GM21423 (cell line): ENCODE results near the gene BMF.
"Not testable (repeated sequence)": the region's sequence is repeated elsewhere in the genome, so short reads cannot be mapped to it uniquely, and the experiment has no call there.

Experiments
- ATAC-seq: cut with Tn5 transposase; IDR thresholded peaks from one replicate; pipeline ENCODE4 v1.9.1; 2021; ENCODE audit warnings: mild to moderate bottlenecking, moderate library complexity; ENCODE audit not compliant: unreplicated experiment

BMF gene

DNA sequence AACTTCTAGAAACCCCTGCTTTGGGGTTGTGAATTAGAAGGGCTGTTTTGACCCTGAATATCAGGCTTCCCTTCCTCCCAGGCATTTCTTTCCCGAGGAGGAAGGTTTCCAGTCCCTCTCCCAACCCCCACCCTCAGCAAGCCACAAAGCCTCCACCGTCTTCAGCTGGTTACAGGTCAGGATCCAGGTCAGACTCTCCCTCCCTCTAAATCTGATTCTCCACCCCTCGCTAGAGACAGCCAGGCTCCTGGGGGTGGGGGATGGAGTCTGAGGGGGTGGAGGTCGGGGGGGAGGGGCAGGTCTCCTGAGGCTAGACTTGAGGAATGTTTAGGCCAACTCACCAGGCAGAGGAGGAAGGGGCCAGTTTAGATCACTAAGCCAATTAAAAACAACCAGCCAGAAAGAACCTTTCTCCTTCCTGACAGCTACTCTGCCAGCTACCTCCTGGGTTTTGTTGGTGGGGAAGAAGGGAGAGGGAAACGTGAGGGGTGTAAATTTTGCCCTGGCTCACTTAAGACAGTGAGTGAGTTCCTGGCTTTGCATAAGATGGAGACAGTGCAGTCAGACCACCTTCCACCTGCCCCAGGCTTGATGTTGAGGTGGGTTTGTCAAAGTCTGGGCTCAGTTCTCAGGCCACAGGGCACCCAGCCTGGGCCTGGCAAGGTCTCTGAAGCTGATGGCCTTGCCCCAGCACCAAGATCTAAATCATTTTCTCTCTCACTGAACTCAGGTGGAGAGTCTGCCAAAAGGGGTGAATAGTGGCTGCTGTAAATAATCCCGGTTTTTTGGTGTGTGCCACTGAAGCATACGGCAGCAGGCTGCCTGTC is 19.5 kb downstream of the BMF start:
- ATAC-seq: no peak

DNA sequence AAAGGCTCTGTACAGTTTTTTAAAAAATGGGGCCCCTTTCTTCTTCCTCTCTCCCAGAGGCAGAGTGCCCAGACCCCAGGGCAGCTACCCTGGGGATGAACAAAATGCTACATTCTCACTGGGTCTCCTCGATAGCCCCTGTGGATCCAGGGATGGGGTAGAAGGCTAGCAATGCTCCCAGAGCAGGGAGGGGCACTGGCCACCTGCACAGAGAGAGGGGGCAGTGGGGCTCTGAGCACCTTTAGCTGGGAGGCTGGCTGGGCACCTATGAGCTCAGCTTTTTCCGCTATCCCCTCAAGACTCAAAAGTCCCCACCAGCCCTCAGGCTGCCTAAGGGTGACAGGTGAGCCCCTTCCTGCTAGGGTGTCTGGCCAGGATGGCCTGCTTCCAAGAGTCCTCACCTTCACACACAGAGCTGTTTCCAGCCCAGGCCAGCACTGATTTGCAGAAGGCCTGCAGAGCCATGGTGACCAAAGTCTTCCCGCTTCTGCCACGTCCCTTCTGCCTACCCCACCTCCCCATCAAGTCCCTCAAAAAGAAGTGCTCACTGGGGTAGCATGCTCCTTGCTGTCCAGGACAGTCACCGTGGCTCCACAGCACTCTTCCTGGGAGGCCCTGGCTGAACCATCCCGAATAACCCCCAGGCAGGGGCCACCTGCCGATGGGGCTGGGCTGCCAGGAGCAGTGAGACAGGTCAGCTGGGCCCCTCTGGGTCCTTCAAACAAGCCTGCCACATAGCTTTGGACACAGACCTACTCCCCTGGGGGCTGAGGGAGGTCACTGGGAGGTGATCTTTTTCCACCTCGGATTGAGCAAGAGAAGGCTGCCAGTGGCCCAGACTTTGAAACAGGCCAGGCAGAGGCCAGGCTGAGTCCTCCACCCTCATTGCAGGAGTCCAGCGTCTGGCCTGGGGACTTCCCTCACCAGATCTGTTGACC is 20.4 kb downstream of the BMF start:
- no peak for ATAC-seq

DNA sequence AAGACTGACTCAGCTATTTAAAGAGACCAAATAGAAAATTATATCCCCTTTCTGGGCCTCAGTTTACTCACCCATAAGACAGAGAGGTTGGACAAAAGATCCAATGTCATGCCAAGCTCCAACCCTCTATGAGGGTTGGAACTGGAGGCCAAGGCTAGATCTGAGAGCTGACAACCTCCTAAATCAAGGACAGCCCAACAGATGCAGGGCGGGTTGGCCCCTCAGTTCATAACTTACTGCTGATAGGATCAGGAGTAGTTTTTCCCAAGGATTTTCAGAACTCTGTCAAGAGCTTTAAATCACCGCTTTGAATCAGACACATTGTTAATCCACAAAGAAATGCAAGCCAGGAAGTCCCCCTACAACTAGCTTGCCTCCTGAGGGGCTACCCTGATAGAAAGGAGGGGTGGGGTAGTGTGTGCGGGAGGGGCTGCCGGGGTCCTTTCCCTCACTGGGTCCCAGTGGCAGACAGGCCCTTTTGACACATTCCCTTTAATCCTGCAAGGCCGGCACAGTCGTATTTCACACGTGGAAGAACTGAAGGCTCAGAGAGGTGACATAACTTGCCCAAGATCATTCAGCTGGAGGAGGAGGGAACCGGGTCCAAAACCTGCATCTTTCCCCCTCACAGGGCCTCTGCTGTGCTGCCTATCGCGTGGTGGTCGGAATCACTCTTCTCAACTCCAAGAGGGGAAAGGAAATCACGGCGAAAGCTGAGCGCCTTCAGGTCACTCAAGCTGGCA is 21.4 kb downstream of the BMF start:
- ATAC-seq: no peak

DNA sequence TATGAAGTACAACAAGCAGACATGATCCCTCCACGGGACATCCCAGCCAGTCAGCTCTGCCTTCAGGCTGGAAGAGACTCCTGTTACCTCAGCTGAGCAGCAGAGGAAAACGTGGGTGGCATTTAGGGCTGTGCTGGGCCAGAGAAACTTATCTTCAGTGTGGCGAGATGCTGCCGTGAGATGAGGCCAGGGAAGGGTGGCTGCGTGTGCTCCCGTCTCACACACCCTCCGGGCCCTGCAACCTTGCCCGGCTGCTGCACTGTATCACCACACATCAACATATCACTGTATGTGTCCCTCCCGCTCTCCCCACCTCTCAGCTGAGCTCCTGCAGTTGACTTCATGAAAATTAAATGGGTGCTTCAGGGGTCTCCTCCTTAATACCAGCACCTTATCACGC is 23.4 kb downstream of the BMF start:
- ATAC-seq: no peak

DNA sequence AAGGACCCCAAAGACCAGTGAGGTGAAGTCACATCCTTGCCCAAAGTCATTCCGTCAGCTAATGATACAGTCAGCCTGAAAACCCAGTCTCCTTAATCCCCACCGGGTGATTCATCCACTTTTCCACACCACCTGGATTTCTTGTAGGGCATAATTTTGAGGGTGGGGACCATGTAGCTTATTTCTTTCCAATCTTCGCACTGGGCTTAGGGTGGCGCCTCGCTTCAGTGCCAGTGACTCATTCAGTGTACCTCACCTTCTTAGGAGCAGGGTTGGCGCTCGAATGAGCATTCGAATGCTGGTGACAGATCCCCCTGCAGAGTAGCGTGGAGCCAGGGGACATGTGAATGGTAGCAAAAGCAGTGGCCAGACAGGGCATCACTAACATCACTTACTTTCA is 24.0 kb downstream of the BMF start:
- ATAC-seq: no peak

DNA sequence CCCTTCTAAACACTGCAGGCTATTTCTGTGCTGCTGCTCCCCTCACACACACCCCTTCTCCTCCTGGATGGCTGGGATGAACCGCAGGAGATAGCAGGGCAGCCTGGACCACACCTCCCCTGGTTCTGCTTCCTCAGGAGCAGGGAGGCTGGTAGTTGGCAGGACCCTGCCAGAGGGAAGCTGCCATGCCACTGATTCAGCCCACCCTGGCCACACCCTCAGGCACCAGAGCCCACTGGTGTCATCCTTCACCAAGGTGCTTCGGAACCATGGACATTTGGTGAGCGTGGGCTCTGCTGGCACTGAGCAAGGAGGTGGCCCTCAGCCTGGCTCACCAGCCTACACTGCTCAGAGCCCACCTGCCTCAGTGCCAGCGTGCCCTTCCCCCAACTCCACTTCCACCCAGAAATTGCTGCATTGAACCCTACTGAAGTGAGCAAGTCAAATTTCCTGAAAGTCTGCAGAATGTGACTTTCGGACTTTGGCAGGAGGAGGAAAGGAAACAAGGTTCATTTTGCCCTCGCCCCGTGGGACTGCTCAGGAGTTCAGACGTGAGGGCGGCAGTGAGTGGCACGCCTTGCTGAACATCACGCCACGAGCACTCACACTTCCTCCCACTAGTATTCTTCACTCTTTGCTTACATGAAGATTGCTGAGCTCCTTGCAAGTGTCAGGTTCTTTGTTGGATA is 26.3 kb downstream of the BMF start:
- ATAC-seq: no peak

DNA sequence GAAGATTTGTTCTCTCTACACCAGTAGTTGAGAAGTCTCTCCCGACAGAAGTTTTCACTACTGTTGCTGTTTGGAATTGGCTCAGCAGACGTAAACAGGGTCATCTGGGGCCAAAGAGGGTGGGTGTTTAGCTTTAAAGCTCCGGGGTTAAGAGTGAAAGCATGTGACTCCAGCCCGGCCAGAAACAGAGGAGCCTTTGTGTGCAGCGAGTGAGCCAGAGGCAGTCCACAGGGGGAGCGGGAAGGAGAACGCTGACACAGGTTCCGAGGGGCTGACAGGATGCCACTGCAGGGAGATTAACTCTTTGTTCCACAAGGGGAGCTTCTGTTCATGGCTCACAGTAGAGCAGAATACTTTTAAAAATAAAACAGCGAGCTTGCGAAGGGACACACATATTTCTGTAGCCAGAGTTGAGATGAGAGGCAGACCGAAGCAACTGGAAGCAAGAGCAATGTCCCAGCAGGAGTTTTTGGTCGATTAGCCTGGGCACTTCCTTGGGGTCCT is 26.9 kb downstream of the BMF start:
- no peak for ATAC-seq

DNA sequence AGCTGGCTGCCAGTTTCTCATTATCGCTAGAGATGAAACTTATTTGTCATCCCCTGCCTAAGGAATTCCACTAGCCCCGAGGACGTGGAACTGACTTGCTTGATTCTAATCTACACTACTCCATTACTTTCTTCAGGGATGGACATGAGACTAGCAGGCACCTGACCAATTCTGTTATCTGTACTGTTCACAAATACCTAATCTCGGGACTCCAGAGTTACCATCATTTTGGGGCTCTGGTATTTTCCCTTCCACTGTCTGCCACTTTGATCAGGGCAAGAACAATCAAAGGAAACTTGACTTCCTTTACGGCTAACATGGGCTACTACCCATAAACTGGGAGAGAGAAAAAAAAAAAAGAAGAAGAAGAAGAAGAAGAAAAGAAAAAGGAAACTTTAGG is 27.8 kb downstream of the BMF start:
- ATAC-seq: no peak

DNA sequence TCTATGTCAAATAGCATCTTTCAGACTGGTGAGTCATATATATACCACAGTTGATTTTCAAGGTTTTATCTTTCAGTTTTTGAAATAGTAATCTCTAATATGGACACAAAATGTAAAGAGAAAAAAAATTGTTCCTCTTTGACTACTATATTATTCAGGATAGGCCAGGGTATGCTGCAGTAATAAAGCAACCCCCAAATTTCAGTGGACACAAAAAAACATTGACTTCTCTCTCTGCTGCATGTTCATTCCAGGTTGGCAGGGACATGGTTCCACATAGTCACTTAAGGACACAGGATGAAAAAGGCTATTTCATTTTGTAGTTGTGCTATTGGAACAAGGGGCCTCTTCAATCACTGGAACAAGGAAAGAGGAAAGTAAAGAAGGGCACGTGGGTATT is 28.6 kb downstream of the BMF start:
- no peak for ATAC-seq

DNA sequence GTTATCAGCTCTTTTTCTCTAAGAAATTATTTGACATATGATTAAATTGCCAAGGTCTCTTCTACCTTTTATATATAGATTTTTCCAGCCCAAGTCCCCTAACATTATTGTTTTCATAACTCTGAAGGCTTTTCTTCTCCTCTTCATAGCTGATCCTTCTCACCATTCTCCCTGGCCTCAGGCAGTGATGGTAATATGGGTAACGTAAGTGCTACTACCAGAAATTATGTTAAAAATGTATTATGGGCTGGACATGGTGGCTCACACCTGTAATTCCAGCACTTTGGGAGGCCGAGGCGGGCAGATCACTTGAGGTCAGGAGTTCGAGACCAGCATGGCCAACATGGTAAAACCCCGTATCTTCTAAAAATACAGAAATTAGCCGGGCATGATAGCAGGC is 29.2 kb downstream of the BMF start:
- no peak for ATAC-seq

DNA sequence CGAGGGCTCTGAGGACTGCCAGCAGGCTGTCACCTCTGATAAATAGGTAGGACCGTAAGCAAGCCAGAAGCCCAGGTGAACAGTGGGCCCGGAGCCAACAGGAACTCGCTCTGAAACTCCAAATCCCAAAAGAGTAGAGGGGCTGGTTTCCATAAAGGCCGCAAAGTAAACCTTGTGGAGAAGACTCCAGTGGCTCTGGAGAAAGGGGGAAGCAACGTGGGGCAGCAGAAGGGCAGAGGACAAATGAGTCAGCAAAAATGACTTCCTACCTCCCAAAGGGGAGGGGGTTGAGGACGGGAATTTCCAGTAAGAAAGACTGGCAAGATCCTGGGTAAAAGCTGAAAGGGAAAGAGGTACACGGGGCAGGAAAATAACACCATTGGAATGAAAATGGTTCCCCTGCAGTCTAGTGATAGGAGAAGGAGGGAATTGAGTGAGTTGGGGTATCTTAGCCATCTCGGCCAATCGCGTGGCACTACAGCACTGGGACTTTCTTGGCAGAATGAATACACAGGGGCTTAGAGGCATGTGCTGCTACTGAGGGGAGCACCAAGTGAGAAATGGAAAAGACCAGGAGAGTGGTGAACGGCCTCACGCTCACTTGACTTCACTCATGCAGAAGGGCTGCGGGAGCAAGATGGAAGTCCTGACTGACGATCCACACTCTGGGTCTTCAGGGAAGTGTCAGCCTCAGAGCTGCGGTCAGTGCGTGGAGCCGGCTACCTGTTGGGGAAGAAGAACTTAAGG is 33.2 kb downstream of the BMF start:
- no peak for ATAC-seq

DNA sequence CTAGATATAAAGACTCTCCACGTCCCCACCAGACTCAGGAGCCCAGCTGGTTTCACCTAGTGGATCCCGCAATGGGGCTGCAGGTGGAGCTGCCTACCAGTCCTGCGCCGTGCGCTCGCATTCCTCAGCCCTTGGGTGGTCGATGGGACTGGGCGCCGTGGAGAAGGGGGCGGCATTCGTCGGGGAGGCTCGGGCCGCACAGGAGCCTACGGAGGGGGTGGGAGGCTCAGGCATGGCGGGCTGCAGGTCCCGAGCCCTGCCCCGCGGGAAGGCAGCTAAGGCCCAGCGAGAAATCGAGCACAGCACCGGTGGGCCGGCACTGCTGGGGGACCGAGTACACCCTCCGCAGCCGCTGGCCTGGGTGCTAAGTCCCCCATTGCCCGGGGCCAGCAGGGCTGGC is 34.0 kb downstream of the BMF start:
- not testable (repeated sequence) for ATAC-seq

DNA sequence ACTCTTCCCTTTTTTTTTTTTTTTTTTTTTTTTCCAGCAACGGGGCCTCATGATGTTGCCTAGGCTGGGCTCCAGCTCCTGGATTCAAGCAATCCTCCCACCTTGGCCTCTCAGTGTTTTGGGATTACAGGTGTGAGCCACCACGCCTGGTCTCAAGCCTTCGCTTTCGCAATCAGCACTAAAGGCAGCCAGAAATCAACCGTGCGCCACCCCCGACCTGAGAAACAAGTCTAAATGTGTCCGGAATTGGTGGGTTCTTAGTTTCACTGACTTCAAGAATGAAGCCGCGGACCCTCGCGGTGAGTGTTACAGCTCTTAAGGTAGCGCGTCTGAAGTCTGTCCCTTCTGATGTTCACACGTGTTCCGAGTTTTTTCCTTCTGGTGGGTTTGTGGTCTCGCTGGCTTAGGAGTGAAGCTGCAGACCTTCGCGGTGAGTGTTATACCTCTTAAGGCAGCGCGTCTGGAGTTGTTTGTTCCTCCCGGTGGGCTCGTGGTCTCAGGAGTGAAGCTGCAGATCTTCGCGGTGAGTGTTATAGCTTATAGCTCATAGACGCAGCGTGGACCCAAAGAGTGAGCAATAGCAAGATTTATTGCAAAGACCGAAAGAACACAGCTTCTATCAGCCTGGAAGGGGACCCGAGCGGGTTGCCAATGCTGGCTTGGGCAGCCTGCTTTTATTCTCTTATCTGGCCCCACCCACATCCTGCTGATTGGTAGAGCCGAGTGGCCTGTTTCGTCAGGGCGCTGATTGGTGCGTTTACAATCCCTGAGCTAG is 34.8 kb downstream of the BMF start:
- not testable (repeated sequence) for ATAC-seq

DNA sequence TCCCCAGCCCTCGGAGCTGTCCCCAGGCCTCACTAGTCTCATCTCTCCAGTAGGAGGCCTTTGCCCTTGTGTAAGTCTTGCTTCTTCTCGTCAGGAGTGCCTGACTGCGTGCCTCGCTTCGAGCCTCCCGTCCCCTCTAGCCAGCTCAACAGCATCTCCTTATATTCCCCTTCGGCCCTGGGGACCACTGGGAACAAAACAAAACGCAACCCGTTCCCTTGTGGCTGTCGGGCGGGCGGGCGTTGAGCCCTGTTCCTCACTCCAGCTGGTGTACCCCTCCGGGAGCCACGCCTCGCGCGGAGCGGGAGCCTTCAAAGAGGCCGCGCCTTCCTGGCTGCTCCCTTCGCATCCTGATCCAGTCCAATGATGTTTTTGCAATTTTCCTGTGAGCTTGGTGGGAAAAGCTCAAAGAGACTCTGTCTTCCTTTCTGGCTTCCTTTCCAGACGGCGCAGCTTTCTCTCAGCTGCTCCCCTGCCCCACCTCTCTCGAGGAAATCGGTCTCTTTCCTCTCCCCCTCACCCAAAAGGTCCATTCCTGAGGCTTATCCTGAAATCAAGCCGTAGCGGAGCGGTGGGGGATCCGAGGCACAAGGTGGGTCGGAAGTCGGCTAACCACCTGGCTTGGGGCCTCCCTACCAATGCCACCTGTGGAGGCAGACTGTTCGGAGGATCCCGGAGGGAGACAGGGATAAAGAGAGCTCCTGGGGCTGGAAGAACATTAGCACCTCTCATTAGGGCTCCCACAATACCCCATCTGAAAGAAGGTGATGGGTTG is 36.3 kb downstream of the BMF start:
- ATAC-seq: no peak

DNA sequence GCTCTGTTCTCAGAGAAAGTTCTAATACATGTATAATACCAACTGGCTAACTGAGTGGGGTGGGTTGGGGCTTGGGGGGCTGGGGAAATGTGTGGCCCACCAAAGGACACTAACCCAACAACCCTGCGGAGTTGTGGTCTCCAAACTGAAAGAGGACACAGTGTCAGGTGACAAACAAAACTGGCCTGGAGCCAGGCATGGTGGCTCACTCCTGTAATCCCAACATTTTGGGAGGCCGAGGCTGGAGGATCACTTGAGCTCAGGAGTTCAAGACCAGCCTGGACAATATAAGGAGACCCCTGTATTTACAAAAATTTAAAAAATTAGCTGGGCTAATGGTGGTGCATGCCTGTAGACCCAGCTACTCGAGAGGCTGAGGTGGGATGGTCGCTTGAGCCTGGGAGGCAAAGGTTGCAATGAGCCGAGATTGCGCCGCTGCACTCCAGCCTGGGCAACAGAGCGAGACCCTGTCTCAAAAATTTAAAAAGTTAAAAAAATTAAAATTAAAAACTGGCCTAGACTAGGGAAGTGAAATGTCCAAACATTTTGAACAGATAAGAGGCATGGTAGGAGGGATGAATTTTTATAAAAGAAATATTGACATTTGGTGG is 38.0 kb downstream of the BMF start:
- no peak for ATAC-seq

DNA sequence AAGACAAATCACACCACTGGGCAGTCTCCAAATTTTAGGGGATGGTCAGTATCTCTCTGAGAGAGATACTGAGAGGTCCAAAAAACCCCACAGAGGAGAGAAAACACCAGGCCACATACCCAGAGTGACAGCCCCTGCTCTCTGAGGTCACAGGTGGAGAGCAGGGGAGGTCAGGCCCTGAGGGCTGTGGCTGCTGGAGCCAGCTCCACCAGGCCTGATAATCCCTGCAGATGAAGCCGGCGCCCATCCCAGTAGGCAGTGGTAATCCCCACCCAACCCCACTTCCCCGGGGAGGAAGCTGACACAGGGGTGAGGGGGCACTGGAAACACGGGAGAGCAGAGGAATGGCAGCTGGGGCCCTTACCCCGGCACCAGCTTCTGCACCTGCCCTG is 38.5 kb downstream of the BMF start:
- ATAC-seq: no peak

DNA sequence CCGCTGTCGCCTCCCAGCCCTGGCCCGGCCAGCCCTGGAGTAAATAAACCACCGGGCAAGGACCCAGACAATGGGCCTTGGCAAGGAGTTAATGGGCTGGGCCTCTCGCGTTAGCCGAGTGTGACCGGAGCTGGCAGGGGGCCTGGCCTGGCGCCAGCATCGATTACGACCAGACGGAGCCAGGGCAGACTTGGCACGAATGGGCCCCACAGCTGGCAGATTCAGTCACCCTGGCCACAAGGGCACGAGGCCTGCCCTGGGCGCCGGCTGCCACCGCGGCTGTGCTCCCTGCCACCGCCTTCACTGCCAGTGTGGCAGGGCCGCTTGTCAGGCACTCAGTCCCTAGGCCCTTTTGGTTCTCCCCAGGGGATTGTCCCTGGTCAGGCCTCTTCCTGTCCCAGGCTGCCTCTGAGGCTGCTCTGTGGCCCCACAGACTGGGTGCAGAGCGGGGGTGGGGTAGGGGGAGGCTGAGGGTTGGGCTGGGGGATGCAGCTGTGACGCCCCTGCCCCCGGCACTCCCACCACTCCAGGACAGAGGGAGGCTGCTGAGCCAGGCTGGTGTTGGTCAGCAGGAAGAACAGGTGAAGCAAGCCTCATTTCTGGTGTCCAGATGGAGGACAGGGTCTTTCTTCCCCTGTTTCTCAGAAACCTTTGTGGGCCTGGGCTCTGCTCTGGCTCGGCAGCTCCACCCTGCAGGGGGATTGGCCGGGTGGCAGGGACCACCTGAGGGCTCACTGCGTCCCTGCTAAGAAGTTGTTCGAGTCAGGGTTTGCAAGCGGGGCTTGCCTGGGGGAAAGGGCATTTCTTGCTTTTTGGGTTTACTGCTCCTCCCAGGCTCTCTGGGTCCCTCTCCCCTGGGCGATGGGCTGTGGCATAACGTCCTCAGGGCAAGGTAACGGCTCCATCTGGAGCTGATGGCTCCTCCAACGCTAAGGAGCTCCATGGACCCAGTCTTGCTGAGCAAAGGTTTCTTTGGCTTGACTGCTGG is 39.2 kb downstream of the BMF start:
- ATAC-seq: peak; percentile 78
